ENCODE data around the gene MMP24OS. TPM values are rescaled to one million over a fixed set of nuclear protein-coding genes. Genes with fewer than 3 reads are reported as not detected.

Gene MMP24OS
- total RNA-seq, 1 experiment from 2014 or later: 95.4 TPM

GRCh38 chr20:35304956-35305355, 27.0 kb upstream of the MMP24OS start:
- H3K4me1 Mint-ChIP-seq (ENCODE audit: low read depth, unreplicated experiment): peaks cover 87% of the 10 kb centered on the region
- no peak for DNase-seq
- no TSS peak for BruUV-seq (replicated peaks)
- H3K27ac Mint-ChIP-seq (ENCODE audit: unreplicated experiment): peak overlapping the region; percentile 88
- H3K27me3 Mint-ChIP-seq (ENCODE audit: unreplicated experiment): no peaks in the 10 kb centered on the region
- intact Hi-C loops (cut with micrococcal nuclease; ENCODE audit: unreplicated experiment): loop anchor here (1.0 kb wide), 2 partner anchors 21 to 142 kb away; partner anchors contain the start of gene EIF6
- no peaks in the 10 kb centered on the region for H3K9me3 Mint-ChIP-seq (ENCODE audit: low read depth, unreplicated experiment)
- H3K36me3 Mint-ChIP-seq (ENCODE audit: insufficient read depth, unreplicated experiment): peaks cover 41% of the 10 kb centered on the region
- TF ChIP-seq CTCF (IDR thresholded peaks at IDR 0.05; ENCODE audit: unreplicated experiment): no peak
- peak overlapping the region; percentile 7 for H3K4me3 Mint-ChIP-seq (ENCODE audit: low read depth, unreplicated experiment)
- CTCF ChIA-PET: interaction anchor here (0.6 to 4.2 kb wide), 11 partner anchors 13 to 356 kb away, joined by 3 to 85 read pairs (median 7); partner anchors contain the start of genes CEP250 and FAM83C

- peak overlapping the region; percentile 88 for H3K27ac Mint-ChIP-seq (ENCODE audit: unreplicated experiment)
- CTCF ChIA-PET: interaction anchor here (0.6 to 4.2 kb wide), 19 partner anchors 9 to 312 kb away, joined by 3 to 85 read pairs (median 4); partner anchors contain the start of gene EIF6
- peak overlapping the region; percentile 2 for H3K4me3 Mint-ChIP-seq (ENCODE audit: low read depth, unreplicated experiment)
- no TSS peak for BruUV-seq (replicated peaks)
- peaks cover 84% of the 10 kb centered on the region for H3K4me1 Mint-ChIP-seq (ENCODE audit: low read depth, unreplicated experiment)
- TF ChIP-seq CTCF (IDR thresholded peaks at IDR 0.05; ENCODE audit: unreplicated experiment): peak; percentile 97
- peaks cover 41% of the 10 kb centered on the region for H3K36me3 Mint-ChIP-seq (ENCODE audit: insufficient read depth, unreplicated experiment)
- DNase-seq: peak; percentile 95
- intact Hi-C loops (cut with micrococcal nuclease; ENCODE audit: unreplicated experiment): loop anchor here (1.0 kb wide), 3 partner anchors 20 to 143 kb away; partner anchors contain the start of gene EIF6
- no peaks in the 10 kb centered on the region for H3K27me3 Mint-ChIP-seq (ENCODE audit: unreplicated experiment)
- no peaks in the 10 kb centered on the region for H3K9me3 Mint-ChIP-seq (ENCODE audit: low read depth, unreplicated experiment)
These were observed 26.0 kb upstream of the MMP24OS start for GRCh38 chr20:35303735-35304491.

GRCh38 chr20:35303382-35303734, 25.4 kb upstream of the MMP24OS start:
- CTCF ChIA-PET: interaction anchor here (0.6 to 4.2 kb wide), 16 partner anchors 9 to 207 kb away, joined by 3 to 85 read pairs (median 4); partner anchors contain the start of gene EIF6
- no peak for DNase-seq
- intact Hi-C loops (cut with micrococcal nuclease; ENCODE audit: unreplicated experiment): loop anchor here (1.0 kb wide), 1 partner anchor 26 kb away; no protein-coding TSS in a partner anchor
- BruUV-seq (replicated peaks): TSS peak; percentile 28
- H3K4me1 Mint-ChIP-seq (ENCODE audit: low read depth, unreplicated experiment): peaks cover 81% of the 10 kb centered on the region
- peaks cover 41% of the 10 kb centered on the region for H3K36me3 Mint-ChIP-seq (ENCODE audit: insufficient read depth, unreplicated experiment)
- no peak for TF ChIP-seq CTCF (IDR thresholded peaks at IDR 0.05; ENCODE audit: unreplicated experiment)
- H3K27ac Mint-ChIP-seq (ENCODE audit: unreplicated experiment): peak overlapping the region; percentile 88
- no peaks in the 10 kb centered on the region for H3K27me3 Mint-ChIP-seq (ENCODE audit: unreplicated experiment)
- H3K4me3 Mint-ChIP-seq (ENCODE audit: low read depth, unreplicated experiment): no peak overlapping the region
- no peaks in the 10 kb centered on the region for H3K9me3 Mint-ChIP-seq (ENCODE audit: low read depth, unreplicated experiment)

- intact Hi-C loops (cut with micrococcal nuclease; ENCODE audit: unreplicated experiment): loop anchor here (1.0 kb wide), 1 partner anchor 27 kb away; no protein-coding TSS in a partner anchor
- peaks cover 74% of the 10 kb centered on the region for H3K4me1 Mint-ChIP-seq (ENCODE audit: low read depth, unreplicated experiment)
- BruUV-seq (replicated peaks): no TSS peak
These were observed 24.8 kb upstream of the MMP24OS start for GRCh38 chr20:35302421-35303335.

More at GRCh38 chr20:35302421-35303335, 24.8 kb upstream of the MMP24OS start:
- CTCF ChIA-PET: interaction anchor here (0.9 to 4.2 kb wide), 13 partner anchors 9 to 206 kb away, joined by 3 to 85 read pairs (median 4); partner anchors contain the start of gene EIF6
- Mint-ChIP-seq H3K27ac (ENCODE audit: unreplicated experiment) (peak overlapping the region; percentile 88), H3K36me3 (ENCODE audit: insufficient read depth, unreplicated experiment) (peaks cover 41% of the 10 kb centered on the region), H3K9me3 (ENCODE audit: low read depth, unreplicated experiment) (no peaks in the 10 kb centered on the region), H3K27me3 (ENCODE audit: unreplicated experiment) (no peaks in the 10 kb centered on the region), H3K4me3 (ENCODE audit: low read depth, unreplicated experiment) (no peak overlapping the region)
- no peak for DNase-seq
- no peak for TF ChIP-seq CTCF (IDR thresholded peaks at IDR 0.05; ENCODE audit: unreplicated experiment)

All from Calu3 (cell line).